Hindlimb muscle (tissue), 1 donor: ENCODE results near the gene OR7G2. TPM values are rescaled to one million over a fixed set of nuclear protein-coding genes. Genes with fewer than 3 reads are reported as not detected.

Experiments
- DNase-seq: peaks from one replicate; pipeline ENCODE4 v3.0.0-alpha.2; 2013
- polyA plus RNA-seq: library from polyadenylated mRNA; unstranded; fragments of 120-200 nt; gene quantifications from one replicate; pipeline ENCODE4 v1.2.1, GENCODE V29; 2013; ENCODE audit not compliant: insufficient read length

OR7G2 gene
- not detected for polyA plus RNA-seq

DNA sequence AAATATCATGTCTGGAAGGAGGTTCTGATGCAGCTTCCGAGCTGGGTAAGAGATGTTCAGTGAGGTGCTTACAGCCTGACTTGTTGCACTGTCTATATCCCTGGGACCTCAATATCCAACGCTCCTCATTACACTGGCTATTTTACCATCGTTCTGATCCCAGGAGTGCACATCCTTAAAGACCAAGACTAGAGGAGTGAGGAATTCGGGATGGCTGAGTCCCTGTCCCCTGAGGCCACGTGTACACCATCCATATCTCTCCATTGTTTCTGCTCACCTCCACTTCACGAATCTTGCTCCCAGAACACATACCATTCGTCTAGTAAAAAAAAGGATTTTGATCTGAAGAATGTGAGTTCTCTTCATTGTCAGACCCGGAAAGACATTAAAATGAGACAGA lies at the start of gene OR7G2:
TSS of gene OR7G2 (minus strand) at position 101 of the 400 bp plus-strand sequence. CDS start 4,232 bp downstream, outside the sequence.
- DNase-seq: no peak

DNA sequence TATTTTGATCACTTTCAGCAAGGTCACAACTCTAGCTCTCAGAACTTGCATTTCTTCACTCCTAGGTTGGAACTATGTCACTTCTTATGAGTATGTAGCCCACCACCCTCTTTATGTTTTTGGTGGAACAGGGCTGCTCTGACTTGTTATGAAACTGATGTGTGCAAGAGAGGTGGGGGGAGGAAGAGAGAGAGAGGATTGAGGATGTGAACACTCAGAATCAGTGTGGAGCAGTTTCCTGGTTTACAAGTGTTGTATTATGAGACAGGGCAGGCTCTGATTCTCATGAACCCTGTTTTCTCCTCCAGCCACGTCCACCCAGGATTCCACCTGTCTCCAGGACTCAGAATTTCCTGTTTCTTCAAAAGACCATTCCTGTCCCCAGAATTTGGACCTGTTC lies 49.0 kb upstream of the OR7G2 start:
- no peak for DNase-seq

- DNase-seq: no peak
Measured at GRCh38 chr19:9155591-9155990, 48.3 kb upstream of the OR7G2 start.

- DNase-seq: no peak
Measured at GRCh38 chr19:9151367-9151766, 44.1 kb upstream of the OR7G2 start.

DNA sequence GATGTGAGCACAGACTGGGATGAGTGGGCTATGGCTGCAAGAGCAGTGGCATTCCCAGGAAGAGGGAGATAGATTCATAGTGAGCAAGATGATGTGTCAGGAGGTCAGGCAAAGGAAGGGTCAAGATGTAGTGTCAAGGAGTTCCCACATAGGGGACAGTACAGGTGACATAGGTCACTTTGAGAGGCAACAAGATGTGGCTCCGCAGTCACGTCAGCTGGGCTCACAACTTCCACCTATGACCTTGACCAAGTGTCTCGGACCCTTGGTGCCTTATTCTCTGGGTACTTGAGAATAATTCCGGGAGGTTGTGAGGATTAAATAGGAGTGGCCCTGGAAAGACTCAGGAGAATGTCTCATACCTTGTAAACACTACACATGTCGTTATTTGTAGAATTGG lies 43.4 kb upstream of the OR7G2 start:
- DNase-seq: no peak

GRCh38 chr19:9149997-9150396 lies 42.7 kb upstream of the OR7G2 start:
- DNase-seq: no peak

GRCh38 chr19:9148697-9149096 lies 41.4 kb upstream of the OR7G2 start:
- DNase-seq: no peak

- no peak for DNase-seq
Measured at GRCh38 chr19:9146882-9147281, 39.6 kb upstream of the OR7G2 start.

- no peak for DNase-seq
Measured at GRCh38 chr19:9144920-9145319, 37.6 kb upstream of the OR7G2 start.

DNA sequence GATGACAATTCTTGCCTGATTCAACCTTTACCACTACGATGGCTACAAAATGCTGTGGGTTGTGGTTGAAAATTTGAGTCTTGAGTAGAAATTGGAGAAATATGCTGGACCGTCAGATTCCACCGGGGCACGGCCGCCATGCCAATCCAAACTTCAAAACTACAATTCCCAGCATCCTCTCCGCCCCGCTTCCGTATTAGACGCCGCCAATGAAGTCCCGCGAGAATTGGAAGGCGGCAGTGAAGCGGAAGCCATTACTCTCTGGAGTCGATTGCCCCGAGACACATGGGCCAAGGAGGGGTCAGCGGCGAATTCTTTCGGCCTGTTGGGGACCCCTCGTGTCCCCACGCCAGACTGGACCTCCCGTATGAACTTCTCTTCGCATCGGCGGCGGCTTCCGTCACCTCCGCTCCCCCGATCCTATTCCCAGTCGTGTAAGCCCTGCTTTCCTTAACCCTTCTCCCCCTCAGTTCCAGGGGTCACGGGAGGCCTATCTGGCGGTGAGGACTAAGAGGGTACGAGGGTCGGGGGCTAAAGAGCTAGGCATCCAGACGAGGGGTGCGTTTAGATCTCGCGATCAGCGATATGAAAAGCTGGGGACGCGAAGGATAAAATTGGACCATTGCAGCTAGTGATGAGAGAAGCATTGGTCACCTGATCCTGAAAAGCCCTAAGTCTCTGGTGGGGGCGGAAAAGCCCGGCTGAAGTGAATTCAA lies 33.0 kb upstream of the OR7G2 start, which contains the start of gene ZNF317:
TSS of gene ZNF317 (plus strand) at position 239 of the 716 bp plus-strand sequence. CDS start 15,620 bp downstream, outside the sequence.
- DNase-seq: peak; percentile 94

DNA sequence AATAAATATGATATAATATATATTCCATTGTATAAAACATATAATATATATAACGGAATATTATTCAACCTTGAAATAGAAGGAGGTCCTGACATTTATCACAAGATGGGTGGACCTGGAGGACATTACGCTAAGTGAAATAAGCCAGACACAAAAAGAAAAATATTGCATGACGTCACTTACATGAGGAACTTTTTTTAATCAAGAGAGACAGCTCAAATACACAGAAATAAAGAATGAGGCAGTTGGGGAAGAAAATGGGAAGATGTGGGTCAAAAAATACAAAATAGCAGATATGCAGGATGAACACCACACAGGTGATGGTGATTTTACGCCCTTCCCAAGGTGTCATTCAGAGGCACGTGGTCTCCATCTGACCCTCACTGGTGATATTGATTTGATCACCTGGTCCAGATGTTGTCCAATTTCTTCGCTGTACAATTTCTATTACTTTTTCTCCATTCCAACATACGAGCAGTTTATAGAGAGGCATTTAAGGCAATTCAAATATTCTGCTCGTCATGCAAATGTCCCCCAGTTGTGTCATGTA lies 32.4 kb upstream of the OR7G2 start:
- DNase-seq: no peak

GRCh38 chr19:9132422-9132821 lies 25.1 kb upstream of the OR7G2 start:
- no peak for DNase-seq

- DNase-seq: no peak
Measured at GRCh38 chr19:9130965-9131364, 23.7 kb upstream of the OR7G2 start.

DNA sequence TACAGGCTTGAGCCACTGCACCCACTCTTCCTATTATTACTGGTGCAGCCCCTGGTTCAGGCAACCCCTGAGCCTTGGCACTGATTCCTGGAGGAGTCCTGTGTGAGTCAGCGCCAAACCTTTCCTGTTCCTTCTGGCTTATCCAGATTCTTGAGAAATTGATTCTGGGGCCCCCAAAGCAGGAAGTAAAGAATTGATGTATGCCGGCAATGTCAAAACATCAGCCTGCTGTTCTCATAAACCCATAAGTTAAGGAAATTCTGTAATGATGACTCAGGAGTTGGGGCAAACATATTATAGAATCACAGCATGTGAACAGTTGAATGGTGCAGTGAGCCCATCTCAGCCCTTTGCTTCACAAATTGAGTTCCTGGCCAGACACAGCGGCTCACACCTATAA lies 20.9 kb upstream of the OR7G2 start:
- no peak for DNase-seq

GRCh38 chr19:9126900-9127405 lies 19.7 kb upstream of the OR7G2 start, which contains the start of gene OR7G3:
Gene OR7G3, minus strand, starts transcription at chr19:9126950. Its CDS starts 0 bp downstream, at chr19:9126950.
- DNase-seq: no peak

GRCh38 chr19:9116547-9116946 lies 9.3 kb upstream of the OR7G2 start:
- DNase-seq: no peak

DNA sequence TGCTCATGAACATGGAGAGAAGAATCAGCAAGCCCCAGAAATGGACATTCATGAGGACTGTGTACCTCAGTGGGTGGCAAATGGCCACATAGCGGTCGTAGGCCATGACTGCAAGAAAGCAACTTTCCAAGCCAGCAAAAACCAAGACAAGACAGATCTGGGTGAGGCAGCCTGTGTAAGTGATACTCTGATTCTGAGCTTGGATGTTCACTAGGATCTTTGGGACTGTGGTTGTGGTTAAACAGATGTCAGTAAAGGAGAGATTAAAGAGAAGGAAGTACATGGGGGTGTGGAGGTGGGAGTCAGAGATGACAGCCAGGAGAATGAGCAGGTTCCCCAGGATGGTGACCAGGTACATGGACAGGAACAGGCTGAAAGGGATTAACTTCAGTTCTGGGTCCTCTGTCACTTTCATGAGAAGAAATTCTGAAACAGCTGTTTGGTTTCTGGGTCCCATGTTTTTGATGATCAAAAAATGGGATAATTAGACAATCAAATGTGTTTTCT lies 8.1 kb upstream of the OR7G2 start, which contains the start of gene OR7G1:
TSS of gene OR7G1 (minus strand) at position 457 of the 507 bp plus-strand sequence. CDS start at position 457, 0 bp downstream.
- no peak for DNase-seq

DNA sequence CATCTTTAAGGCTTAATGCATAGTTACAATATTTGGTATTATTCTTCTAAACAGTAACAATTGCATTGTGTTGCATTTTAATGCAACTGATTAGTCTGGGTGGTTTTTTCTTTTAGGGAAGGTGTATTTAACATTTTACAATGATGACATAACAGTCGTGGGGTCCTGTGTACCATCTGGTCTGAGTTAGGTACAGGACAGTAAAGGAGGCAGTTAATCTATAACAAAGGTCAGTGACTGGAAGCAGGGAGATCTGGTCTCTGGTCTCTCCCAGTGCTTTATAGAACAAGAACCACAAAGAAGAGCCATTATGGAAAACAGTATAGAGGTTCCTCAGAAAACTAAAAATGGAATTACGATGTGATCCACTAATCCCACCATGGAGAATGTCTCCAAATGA lies 2.7 kb upstream of the OR7G2 start:
- no peak for DNase-seq

- DNase-seq: no peak
Measured at GRCh38 chr19:9086761-9087160, 20.5 kb downstream of the OR7G2 start, which contains the start of gene OR1M1. Gene OR1M1, plus strand, starts transcription at chr19:9087061. Its CDS starts 6,184 bp downstream, at chr19:9093245.

GRCh38 chr19:9078651-9079050 lies 28.6 kb downstream of the OR7G2 start:
- DNase-seq: no peak

DNA sequence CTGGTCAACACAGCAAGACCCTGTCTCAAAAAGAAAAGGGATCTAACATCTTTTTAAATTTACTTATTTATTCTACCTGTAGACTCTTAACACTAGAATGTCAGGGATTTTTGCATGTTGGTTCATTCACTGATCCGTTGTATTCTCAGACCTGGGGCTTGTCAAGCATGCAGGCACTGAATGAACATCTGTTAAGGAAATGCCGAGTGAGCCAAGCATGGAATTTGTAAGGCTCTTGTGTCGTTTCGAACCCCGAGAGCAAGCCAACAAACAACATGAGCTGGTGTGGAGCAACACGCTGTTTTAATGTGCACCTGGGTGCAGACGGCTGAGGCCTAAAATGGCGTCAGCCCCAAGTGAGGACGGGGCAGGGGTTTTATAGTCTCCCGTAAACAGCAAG lies 30.4 kb downstream of the OR7G2 start:
- DNase-seq: no peak

DNA sequence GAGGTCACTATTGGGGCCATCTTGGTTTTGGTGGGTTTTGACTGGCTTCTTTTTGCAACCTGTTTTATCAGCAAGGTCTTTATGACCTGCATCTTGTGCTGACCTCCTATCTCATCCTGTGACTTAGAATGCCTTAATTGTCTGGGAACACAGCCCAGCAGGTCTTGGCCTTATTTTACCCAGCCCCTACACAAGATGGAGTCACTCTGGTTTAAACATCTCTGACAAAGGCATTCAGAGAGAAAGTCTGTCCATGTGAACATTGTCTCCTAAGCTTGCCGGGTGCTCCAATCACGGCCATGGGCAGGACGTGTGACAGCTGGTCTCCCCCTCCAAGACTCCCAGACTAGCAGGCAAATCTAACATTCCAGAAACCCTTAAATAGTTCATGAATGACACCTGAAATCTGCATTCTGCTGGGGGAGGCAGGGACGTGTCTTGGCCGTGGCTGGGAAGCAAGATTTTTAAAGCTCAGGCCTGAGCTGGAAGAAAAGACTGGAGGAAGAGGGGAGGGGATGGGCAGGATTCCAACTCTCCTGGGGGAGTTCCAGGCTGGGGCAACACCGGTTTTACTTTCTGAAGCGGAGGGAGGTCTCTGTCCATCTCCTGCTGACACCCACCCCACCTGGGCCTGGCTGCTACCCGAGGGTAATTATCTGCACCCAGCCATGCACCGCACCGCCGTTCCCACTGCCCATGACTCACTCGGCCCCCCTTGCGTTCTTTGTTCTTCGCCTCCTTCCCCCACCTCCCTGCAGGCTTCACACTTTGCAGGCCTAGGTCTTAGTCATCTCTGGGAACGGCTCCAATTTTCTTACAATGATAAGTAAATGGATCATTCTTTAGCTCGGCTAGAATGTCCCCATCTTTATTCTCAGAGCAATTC lies 32.0 kb downstream of the OR7G2 start:
- DNase-seq: peak; percentile 73
